ENCODE measurements around the gene HK1.
"Not testable (repeated sequence)": the region's sequence is repeated elsewhere in the genome, so short reads cannot be mapped to it uniquely, and the experiment has no call there.

The HK1 gene

DNA sequence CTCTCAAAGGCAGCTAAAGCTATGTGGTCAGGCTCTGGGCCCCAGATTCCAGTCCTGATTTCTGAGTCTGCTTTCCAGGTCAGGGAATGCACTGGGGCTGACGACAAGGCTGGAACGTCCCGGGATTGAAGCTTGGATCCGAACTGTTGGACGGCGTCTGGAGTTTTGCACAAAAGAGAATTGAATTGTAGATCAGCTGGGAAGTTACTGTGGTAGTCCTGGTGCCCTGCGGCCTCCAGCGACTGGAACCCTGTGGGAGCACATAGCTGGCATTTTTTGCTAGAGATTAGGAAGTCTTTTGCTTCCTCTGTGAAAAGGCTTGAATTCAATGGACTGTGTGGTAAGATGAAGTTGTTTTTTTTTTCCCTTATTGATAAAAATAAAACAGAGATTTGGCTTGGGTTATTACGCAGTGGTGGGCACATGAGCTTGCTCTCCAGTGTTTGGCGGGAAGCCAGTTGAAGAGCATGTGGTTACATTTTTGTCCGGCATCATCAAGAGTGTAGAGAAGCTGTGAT, at the start of gene HK1:
HK1 (plus strand) TSS at position 51 of the 518 bp plus-strand sequence.
- peak; percentile 85 for DNase-seq

DNA sequence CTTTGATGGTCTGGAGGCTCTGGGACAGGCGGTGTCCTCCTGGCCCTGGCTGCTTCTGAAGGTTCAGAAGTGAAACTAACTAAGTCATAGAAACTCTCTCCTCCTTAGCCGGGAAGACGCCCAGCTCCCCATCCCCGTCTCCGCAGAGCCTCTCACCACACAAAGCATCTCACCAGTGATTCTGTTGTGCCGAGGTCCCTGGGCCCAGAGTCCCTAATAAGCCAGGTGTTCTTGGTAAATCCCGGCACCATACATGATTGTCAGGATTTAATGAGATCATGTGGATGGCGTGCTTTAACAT, 48.7 kb upstream of the HK1 start:
- DNase-seq = no peak

DNA sequence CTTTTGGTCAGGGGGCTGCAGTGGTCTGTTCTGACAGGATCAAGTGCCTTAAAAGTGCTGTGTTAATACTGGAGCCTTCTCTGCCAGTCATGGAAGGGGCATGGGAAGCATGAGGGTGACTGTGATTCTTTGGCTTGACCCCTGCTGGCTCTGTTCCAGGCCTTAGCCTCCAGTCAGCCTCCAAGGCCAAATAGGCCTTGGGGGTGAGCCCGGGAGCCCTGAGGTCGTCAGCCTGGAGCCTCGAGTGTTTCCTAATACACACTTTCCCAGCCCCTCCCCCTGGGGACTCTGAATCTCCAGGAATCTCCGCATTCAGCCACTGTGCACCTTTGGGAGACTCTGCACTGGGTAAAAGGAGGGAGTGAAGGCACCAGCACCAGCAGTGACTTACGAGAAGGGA, 48.2 kb upstream of the HK1 start:
- DNase-seq = no peak

DNA sequence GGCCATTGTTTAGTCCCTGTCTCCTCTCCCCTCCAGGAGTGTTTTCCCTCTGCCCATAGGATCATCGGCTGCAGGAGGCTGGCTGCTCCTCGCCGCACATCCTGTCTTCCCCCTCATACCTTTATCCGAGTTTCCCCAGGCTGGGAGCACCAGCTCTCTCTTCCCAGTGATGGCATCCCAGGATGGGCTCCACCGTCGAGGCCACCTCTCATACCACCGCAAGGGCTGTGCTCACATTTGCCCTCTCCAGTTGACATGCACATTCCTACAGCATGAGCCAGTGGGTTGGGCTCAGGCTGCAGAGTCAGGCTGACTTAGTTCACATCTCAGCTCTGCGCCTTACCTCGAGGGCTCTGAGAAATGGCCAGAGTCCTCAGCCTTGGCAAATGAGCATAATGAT, 46.0 kb upstream of the HK1 start:
- DNase-seq = peak; percentile 95

DNA sequence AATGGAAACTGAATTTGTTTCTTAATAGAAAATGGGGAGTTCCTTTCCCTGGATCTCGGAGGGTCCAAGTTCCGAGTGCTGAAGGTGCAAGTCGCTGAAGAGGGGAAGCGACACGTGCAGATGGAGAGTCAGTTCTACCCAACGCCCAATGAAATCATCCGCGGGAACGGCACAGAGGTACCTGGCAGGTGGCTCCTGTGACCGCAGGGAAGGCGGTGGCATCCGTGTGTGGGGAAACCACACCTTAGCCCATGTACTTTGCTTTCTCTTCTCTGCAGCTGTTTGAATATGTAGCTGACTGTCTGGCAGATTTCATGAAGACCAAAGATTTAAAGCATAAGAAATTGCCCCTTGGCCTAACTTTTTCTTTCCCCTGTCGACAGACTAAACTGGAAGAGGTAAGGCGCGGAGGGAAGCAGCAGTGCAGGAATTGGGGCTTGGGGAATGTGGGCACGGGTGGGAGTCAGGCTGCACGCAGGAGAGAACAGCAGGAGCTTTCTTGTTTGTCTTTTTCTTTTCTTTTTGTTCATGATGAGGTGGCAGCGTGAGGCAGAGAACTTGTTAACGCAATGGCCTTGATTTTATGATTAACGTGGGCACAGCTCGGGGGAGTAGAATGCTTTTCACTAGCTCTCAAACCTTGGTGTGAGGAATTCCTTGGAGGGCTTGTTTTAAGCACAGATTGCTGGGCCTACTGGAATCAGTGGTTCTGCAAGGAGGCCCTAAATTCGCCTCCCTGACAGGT, 45.4 kb upstream of the HK1 start:
- DNase-seq = no peak

DNA sequence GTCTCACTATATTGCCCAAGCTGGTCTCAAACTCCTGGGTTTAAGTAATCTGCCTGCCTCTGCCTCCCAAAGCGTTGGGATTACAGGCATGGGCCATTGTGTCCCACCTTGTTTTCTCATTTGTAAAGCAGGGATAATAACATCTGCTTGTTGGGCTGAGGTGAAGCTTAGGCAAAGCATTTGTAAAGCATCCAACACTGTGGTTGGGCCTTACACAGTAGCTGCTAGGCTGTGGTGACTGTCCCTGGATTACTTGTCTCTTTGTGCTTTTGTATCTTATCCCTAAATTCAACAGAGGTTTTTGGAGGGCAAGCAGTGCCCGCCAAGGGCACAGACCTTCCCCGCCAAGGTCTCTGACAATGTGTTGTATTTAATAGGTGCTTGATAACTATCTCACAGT, 43.8 kb upstream of the HK1 start:
- no peak for DNase-seq

DNA sequence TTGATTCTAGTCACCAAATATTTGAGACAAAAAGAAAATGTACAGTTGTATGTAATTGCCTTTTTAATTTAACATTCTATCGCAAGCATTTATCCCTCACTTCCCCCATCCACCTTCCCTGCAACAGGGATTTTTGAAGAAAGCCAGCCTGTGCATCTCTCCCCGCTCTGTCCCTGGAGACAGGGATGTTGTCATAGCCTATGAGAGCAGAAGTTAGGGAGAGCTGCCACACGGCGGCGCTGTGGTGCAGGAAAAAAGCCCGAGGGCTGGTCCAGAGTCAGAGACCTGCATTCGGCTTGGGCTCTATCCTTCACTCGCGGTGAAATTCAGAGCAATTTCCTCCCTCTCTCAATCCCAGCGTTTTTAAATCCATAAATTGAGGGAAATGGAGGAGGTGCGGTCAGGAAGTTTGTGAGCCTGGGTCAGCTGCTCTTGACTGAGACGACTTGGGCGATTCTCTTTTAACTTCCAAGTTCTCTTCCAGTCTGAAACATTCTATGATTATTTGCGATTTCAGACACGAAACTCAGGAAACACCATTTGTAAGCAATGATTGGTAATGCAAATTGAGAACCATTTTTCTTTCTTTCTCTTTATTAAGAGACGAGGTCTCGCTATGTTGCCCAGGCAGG, 40.7 kb upstream of the HK1 start:
- DNase-seq = peak; percentile 92

DNA sequence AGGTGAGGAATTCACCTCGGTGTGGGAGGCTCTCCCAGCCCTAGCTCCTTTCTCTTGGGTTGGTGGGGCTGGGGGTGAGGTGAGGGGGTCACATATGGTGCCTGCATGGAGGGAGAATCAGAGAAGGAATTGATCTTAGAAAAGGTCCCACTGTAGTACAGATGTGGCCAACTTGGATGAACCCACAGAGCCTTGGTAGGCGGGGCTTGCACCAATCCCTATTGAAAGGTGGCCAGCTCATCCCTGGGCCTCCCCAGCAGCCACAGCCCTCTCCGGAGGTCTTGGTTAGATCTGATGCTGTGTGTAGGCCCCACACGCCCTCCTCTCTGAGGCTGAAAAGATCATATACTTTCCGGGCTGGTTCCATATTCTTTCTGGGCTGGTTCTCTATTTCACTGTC, 39.2 kb upstream of the HK1 start:
- DNase-seq = no peak

DNA sequence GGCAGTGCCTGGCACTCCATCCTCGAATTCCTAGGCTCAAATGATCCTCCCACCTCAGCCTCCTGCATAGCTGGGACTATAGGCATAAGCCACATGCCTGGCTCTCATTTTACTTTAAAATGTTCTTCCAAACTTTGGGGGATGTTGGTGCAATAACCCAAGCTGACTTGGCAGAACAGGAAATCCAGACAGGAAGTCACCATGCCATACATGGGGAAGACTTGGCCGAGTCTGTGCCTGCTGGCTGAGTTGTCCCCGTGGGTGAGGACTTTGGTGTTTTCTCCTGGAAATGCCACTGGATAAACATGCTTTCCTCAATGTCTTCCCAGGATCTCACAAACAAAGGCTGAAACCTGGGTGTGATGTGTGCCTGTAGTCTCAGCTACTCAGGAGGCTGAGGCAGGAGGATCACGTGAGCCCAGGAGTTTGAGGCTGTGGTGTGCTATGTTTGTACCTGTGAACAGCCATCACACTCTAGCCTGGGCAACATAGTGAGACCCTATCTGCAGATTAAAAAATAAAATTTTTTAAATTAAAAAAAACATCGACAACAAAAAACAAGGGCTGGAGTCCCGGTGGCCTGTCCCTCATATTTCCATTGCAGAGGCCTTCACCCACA, 38.4 kb upstream of the HK1 start:
- no peak for DNase-seq

DNA sequence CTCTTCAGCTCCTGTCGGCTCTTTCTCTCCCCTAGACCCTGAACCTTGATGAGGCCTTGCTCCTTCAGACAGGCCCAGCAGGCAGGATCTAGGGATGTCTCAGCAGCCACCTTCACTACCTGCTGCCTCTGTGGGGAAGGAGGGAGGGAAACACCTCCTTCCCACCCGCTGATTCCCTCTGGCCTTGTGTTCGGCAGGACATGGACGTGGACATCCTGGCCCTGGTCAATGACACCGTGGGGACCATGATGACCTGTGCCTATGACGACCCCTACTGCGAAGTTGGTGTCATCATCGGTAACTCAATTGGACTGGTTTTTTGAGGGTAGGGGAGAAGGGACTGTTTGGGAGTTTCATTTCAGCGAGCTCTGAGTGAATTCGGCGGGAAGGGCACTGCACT, 37.8 kb upstream of the HK1 start:
- DNase-seq = no peak

DNA sequence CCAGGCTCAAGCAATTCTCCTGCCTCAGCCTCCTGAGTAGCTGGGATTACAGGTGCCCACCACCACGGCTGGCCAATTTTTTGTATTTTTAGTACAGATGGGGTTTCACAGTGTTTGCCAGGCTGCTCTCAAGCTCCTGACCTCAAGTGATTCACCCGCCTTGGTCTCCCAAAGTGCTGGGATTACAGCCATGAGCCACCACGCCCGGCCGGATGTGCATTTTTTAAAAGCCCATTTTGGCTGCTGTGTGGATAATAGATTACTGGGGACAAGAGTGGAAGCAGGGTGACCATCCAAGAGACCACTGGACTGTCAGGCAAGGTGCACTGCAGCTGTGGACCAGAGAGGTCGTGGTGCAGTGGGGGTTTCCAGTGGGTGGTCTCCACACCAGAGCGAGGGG, 36.7 kb upstream of the HK1 start:
- DNase-seq = no peak

DNA sequence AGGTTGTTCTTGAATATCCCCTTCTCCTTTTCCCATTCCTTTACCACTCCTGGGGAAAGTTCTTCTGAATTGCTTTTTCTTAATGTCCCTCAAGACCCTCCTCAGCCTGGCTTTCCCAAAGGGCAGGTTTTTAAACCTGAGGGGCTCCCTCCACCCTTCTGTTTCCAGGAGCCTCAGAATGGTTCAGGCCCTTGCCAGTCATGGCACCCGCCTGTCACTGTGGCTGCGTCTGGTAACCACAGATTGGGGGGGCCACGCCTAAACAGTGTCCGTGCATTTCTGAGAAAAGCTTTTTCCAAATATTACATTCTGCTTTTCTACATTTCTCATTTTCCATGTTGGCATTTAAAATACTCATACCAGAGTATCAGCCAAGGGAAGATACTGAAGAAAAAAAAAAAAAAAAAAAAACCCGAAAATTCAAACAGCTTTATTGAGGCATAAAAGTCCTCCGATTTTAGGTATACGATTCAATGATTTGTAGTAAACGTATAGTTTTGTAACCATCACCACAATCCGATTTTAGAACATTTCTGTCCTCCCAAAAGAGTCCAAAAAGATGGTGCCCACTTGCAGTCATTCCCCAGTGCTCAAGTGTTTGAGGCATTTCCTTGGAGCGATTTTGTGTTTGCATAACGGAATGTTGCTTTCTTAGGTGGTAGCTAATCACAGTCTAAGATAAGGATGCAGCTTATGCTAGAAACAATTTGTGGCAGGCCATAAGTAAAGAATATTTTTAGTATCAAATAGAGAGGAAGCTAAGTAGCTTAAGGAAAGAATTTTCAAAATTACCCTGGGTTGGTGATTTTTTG, 36.0 kb upstream of the HK1 start:
- DNase-seq = no peak

DNA sequence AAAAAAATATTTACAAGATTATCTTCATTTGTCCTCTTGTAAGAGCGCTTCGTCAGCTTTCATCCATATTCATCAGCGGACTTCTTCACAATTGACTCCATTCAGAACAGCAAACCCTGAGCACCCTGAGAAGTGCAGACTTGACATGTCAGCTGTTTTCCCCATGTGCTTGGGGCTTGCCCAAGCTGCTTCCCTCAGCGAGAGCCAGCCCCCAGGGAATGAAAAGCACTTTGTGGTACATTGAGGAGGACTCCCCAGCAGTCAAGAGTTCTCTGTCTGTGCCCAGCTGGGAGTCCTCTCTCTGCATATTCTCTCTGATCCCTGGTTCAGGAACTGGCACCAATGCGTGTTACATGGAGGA, 35.5 kb upstream of the HK1 start:
- no peak for DNase-seq

DNA sequence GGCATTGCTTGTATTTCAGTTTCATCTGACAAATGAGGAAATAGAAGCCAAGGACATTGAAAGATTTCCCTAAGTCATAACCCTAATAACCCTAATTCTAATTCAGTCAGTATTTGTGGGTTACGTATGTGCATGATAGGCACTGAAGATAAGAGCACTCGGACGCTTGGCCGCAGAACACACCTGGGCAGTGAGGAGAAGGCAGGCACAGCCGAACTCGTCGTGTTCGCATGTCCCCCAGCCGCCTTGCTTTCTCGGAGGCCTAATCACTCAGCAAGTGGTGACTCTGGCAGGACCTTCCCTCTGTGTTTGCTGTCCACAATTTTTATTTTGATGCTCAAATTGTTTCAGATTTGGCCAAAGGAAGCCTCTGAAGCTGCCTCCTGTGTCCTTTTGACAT, 34.5 kb upstream of the HK1 start:
- no peak for DNase-seq

DNA sequence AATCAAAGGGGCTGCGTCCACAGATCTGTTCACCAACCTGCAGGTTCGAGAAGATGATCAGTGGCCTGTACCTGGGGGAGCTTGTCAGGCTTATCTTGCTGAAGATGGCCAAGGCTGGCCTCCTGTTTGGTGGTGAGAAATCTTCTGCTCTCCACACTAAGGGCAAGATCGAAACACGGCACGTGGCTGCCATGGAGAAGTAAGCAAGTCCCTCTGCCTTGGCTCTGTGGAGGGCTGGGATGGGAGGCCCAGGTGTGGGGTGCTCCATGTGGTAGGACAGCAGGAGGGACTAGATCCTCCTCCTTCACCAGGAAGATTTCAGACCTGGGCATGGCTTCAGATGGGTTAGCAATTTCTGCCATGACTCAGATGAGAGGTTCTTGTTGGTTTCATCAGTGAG, 32.3 kb upstream of the HK1 start:
- no peak for DNase-seq

DNA sequence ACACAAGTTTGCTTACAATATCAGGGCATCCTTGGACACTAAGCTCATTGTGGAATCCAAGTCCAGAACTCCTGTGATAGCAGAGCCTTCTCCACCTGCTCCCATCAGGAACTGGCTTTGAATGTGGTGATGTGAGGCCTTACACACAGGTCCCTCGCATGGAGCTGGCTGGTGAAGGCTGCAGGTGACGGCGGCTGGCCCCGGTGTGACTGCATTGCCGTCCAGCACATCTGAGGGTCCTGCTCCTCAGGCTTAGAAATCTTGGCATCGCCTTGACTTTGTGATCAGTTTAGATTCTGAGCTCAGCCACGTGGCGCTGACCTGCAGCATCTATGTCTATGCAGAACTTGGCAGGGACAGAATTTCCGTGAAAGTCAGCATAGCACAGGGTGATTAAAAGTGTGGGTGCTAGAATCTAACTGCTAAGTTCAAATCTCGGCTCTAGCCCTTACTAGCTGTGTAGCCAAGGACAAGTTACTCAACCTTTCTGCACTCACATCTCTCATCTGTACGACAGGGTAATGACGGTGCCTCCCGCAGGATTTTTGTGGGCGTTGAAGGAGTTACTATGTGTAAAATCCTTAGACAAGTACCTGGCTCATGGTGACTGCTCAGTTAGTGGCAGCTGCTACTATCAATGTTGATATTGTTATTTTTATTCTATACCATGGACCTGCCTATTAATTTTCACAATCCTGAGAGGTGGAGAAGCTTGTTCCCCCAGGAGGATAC, 31.5 kb upstream of the HK1 start:
- DNase-seq = no peak

DNA sequence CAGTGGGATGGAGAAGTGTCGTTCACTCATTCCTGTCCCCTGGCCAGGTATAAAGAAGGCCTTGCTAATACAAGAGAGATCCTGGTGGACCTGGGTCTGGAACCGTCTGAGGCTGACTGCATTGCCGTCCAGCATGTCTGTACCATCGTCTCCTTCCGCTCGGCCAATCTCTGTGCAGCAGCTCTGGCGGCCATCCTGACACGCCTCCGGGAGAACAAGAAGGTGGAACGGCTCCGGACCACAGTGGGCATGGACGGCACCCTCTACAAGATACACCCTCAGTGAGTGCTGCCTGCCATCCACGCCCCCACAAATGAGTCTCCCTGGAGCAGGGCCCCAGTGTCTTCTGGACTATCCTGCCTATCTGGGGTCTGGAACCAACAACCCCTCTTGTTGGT, 31.0 kb upstream of the HK1 start:
- no peak for DNase-seq

DNA sequence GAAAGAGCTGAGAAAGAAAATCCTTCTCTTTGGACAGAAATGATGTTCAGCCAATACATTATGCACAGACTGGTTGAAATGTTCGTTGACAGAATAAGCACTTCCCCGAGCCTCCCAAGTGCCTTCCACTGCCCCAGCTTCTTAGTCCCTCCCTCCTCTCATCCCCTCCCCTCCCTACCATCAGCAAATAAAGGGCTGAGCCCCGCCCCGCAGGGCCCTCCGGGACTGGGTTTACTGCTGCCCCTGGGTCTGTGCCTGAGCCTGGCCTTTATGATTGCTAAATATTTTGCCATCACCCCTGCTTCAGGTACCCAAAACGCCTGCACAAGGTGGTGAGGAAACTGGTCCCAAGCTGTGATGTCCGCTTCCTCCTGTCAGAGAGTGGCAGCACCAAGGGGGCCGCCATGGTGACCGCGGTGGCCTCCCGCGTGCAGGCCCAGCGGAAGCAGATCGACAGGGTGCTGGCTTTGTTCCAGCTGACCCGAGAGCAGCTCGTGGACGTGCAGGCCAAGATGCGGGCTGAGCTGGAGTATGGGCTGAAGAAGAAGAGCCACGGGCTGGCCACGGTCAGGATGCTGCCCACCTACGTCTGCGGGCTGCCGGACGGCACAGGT, 30.1 kb upstream of the HK1 start:
- DNase-seq = no peak

DNA sequence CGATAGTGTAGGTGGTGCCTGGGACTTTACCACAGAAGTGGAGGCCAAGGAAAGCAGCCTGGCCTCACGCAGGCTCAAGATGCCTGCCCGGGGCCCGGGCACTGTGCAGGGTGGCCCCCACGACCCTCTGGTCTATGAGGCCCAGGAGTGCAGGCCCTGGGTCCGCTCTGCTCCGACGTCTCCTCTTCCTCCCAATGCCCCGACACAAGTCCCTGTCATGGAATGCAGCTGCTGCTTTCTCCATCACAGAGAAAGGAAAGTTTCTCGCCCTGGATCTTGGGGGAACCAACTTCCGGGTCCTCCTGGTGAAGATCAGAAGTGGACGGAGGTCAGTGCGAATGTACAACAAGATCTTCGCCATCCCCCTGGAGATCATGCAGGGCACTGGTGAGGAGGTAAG, 28.3 kb upstream of the HK1 start:
- no peak for DNase-seq

DNA sequence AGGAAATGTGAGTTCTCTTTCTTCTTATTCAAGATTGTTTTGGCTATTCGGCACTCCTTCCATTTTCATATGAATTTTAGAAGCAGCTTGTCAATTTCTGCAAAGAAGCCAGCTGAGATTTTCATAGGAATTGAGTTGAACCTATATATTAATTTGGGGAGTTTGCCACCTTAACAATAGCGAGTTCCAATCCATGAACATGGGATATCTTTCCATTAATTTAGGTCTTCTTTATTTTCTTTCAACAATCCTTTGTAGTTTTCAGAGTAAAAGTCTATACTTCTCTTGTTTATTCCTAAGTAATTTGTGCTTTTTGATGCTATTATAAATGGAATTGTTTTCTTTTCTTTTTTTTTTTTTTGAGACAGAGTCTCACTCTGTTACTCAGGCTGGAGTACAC, 26.9 kb upstream of the HK1 start:
- not testable (repeated sequence) for DNase-seq

DNA sequence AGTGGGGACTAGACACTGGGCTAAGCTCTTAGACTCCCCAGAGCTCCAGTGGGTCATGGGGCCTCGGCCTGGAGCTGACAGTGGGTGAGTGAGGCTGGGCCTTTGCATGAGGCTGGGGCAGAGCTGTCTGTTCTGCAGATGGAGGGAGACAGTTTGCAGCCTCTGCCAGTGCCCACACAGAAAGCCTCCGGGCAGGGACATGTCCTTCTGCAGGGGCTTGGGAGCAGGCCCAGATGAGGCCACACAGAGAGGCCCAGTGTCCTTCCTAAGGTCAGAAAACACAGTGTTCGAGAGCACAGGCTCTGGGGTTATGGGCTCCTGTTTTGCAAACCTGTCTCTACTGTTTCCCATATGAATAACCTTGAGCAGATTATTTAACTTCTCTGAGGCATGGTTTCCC, 25.1 kb upstream of the HK1 start:
- DNase-seq = peak; percentile 40

DNA sequence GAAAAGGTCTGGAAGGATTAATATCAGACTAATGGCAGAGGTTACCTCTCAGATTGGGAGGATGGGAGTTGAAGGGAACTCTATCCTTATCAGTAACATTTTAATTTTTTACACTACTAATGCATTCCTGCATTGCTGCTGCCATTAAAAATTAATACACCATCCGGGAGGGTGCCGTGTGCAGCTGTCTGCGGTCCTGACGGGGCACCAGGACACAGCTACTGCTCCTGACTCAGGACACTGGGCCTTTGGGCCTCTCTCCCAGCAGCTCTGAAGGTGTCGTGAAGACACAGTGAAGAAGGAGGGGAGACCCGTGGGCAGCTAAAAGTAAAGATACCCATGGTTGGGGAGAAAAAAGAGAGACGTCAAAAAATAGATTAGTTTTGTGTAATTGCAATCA, 23.4 kb upstream of the HK1 start:
- peak; percentile 12 for DNase-seq

Data from islet precursor cell (in vitro differentiated cells).